Thyroid gland (tissue), 4 donors: ENCODE measurements around the gene NSMCE3. TPM values are rescaled to one million over a fixed set of nuclear protein-coding genes. Genes with fewer than 3 reads are reported as not detected.

Experiments used
- DNase-seq, 2 donors: peaks; one replicate each; pipeline ENCODE4 v3.0.0-alpha.2; 2019
- H3K27ac ChIP-seq, 3 donors: fragments of 200-600 bp; sonication (generic); 1 replicate in 2 of 3; 2 replicates in 1 of 3; pipeline ENCODE4 v1.5.1; 2016 to 2019; ENCODE audit warnings: mild to moderate bottlenecking in 1 of 3, moderate library complexity in 1 of 3
- H3K27me3 ChIP-seq: fragments of 200-600 bp; sonication (generic); one replicate; pipeline ENCODE4 v1.5.1; 2019
- H3K36me3 ChIP-seq, 2 donors: fragments of 200-600 bp; sonication (generic); one replicate each; pipeline ENCODE4 v1.5.1; 2016 to 2019
- H3K4me1 ChIP-seq, 2 donors: fragments of 200-600 bp; sonication (generic); one replicate each; pipeline ENCODE4 v1.5.1; 2017 to 2019
- H3K4me3 ChIP-seq, 3 donors: fragments of 200-600 bp; sonication (generic); replicated peaks in 1 of 3; 1 replicate in 2 of 3; 2 replicates in 1 of 3; pipeline ENCODE4 v1.5.1; 2016; ENCODE audit warnings: mild to moderate bottlenecking in 1 of 3
- H3K9me3 ChIP-seq: fragments of 200-600 bp; sonication (generic); one replicate; pipeline ENCODE4 v1.5.1; 2017
- CTCF ChIP-seq, 6 experiments: fragments of 200-600 bp in 3 of 6; fragments of 450-650 bp in 3 of 6; sonication (generic) in 3 of 6; IDR thresholded peaks; one replicate each; pipeline ENCODE4 v1.5.1; 2016 to 2019; ENCODE audit warnings: antibody characterized with exemption in 6 of 6, mild to moderate bottlenecking in 2 of 6, inconsistent platforms in 1 of 6, moderate library complexity in 1 of 6
- POLR2A ChIP-seq, 2 donors: fragments of 450-650 bp; IDR thresholded peaks; one replicate each; pipeline ENCODE4 v1.6.1; 2017; ENCODE audit warnings: antibody characterized with exemption in 2 of 2, mild to moderate bottlenecking in 2 of 2, moderate library complexity in 1 of 2
- WGBS, 2 donors: methylation state at CpG; one replicate each; pipeline ENCODE4 v1.1.5; 2017; 5-methylcytosine and 5-hydroxymethylcytosine counted together
- intact Hi-C: fragments of 100-400 bp; cut with DNase I; formaldehyde crosslinking; loops from one replicate; pipeline ENCODE4 v1.15.1; 2023
- total RNA-seq, 4 donors: library from RNA; depleted of rRNA; stranded (reverse); fragments of >200 nt; gene quantifications; one replicate each; pipeline ENCODE4 v1.2.3, GENCODE V29; 2016

Gene NSMCE3
- total RNA-seq, 4 donors from 2014 or later, result 19.6 to 21.7 (median 20.8) TPM

GRCh38 chr15:29266052-29266582 is 3.5 kb downstream of the NSMCE3 start:
- no peak for DNase-seq
- 97 to 98% methylated on average over 1 of the region's 1 CpG for WGBS, 2 donors
- Histone ChIP-seq H3K27ac (no peak overlapping the region), H3K4me3 (no peak overlapping the region), H3K9me3 (no peaks in the 10 kb centered on the region), H3K4me1 (peaks cover 15% of the 10 kb centered on the region in 2 donors), H3K27me3 (no peaks in the 10 kb centered on the region), H3K36me3 (no peaks in the 10 kb centered on the region)
- TF ChIP-seq CTCF (IDR thresholded peaks at IDR 0.05) (no peak), POLR2A (IDR thresholded peaks at IDR 0.05) (no peak)
- intact Hi-C loops, result no loop called here

GRCh38 chr15:29263289-29263688 is 6.3 kb downstream of the NSMCE3 start:
- Histone ChIP-seq H3K9me3 (no peaks in the 10 kb centered on the region), H3K4me3 (no peak overlapping the region), H3K27ac (no peak overlapping the region), H3K27me3 (no peaks in the 10 kb centered on the region), H3K36me3 (no peaks in the 10 kb centered on the region), H3K4me1 (peaks cover 9 to 11% of the 10 kb centered on the region in 2 donors)
- TF ChIP-seq POLR2A (IDR thresholded peaks at IDR 0.05) (no peak), CTCF (IDR thresholded peaks at IDR 0.05) (no peak)
- DNase-seq, result no peak
- intact Hi-C loops, result no loop called here
- WGBS, 2 donors, result 81 to 86% methylated on average over 3 of the region's 3 CpGs

- Histone ChIP-seq H3K27me3 (no peaks in the 10 kb centered on the region), H3K36me3 (no peaks in the 10 kb centered on the region), H3K9me3 (no peaks in the 10 kb centered on the region), H3K4me3 (no peak overlapping the region), H3K27ac (no peak overlapping the region), H3K4me1 (peaks cover 3 to 5% of the 10 kb centered on the region in 2 donors)
- TF ChIP-seq POLR2A (IDR thresholded peaks at IDR 0.05) (no peak), CTCF (IDR thresholded peaks at IDR 0.05) (no peak)
- WGBS, 2 donors, result 84 to 94% methylated on average over 2 of the region's 2 CpGs
- DNase-seq, result no peak
- intact Hi-C loops, result no loop called here
Observed at GRCh38 chr15:29262738-29263137, 6.9 kb downstream of the NSMCE3 start.

- H3K27ac ChIP-seq, result no peak overlapping the region
Observed at GRCh38 chr15:29260896-29261295, 8.7 kb downstream of the NSMCE3 start.

GRCh38 chr15:29259233-29259632 is 10.4 kb downstream of the NSMCE3 start:
- Histone ChIP-seq H3K4me3 (no peak overlapping the region), H3K9me3 (no peaks in the 10 kb centered on the region), H3K27ac (no peak overlapping the region), H3K4me1 (no peaks in the 10 kb centered on the region), H3K36me3 (no peaks in the 10 kb centered on the region), H3K27me3 (no peaks in the 10 kb centered on the region)
- intact Hi-C loops, result no loop called here
- no peak for DNase-seq
- TF ChIP-seq POLR2A (IDR thresholded peaks at IDR 0.05) (no peak), CTCF (IDR thresholded peaks at IDR 0.05) (no peak)
- WGBS, 2 donors, result 0 to 30% methylated on average over 1 of the region's 1 CpG

More at GRCh38 chr15:29260896-29261295, 8.7 kb downstream of the NSMCE3 start:
- Histone ChIP-seq H3K27me3 (no peaks in the 10 kb centered on the region), H3K36me3 (no peaks in the 10 kb centered on the region), H3K9me3 (no peaks in the 10 kb centered on the region), H3K4me3 (no peak overlapping the region), H3K4me1 (no peaks in the 10 kb centered on the region)
- DNase-seq, result no peak
- WGBS, 2 donors, result 96 to 97% methylated on average over 6 of the region's 6 CpGs
- intact Hi-C loops, result no loop called here
- TF ChIP-seq POLR2A (IDR thresholded peaks at IDR 0.05), result no peak

- no peak for DNase-seq
- no peak for TF ChIP-seq CTCF (IDR thresholded peaks at IDR 0.05)
- no peak for TF ChIP-seq POLR2A (IDR thresholded peaks at IDR 0.05)
- H3K27ac ChIP-seq, result no peak overlapping the region
- no peaks in the 10 kb centered on the region for H3K36me3 ChIP-seq
- H3K4me1 ChIP-seq, result no peaks in the 10 kb centered on the region
- intact Hi-C loops, result no loop called here
- no peaks in the 10 kb centered on the region for H3K27me3 ChIP-seq
- H3K4me3 ChIP-seq, result no peak overlapping the region
- no peaks in the 10 kb centered on the region for H3K9me3 ChIP-seq
Observed at GRCh38 chr15:29252234-29252633, 17.4 kb downstream of the NSMCE3 start.
